ENCODE results near the gene TRNAU1AP. TPM values are rescaled to one million over a fixed set of nuclear protein-coding genes. Genes with fewer than 3 reads are reported as not detected.

TRNAU1AP gene
- total RNA-seq (10 to 100 TPM; 19.8 to 30.9 TPM), polyA plus RNA-seq (10 to 100 TPM; 34.9 to 39.2 TPM)
- long read RNA-seq, donor 1, transcript TRNAU1AP-201 (9 exons, 1,799 nt), result major isoform, 11 of 32 reads
- long read RNA-seq, donor 1, partial matches to known transcripts, result 6 of 32 reads
- long read RNA-seq, donor 1, other reads (novel, unspliced or antisense), result 13 of 32 reads
- long read RNA-seq, donor 2, partial matches to known transcripts, result 2 of 12 reads
- long read RNA-seq, donor 2, other reads (novel, unspliced or antisense), result 8 of 12 reads

DNA sequence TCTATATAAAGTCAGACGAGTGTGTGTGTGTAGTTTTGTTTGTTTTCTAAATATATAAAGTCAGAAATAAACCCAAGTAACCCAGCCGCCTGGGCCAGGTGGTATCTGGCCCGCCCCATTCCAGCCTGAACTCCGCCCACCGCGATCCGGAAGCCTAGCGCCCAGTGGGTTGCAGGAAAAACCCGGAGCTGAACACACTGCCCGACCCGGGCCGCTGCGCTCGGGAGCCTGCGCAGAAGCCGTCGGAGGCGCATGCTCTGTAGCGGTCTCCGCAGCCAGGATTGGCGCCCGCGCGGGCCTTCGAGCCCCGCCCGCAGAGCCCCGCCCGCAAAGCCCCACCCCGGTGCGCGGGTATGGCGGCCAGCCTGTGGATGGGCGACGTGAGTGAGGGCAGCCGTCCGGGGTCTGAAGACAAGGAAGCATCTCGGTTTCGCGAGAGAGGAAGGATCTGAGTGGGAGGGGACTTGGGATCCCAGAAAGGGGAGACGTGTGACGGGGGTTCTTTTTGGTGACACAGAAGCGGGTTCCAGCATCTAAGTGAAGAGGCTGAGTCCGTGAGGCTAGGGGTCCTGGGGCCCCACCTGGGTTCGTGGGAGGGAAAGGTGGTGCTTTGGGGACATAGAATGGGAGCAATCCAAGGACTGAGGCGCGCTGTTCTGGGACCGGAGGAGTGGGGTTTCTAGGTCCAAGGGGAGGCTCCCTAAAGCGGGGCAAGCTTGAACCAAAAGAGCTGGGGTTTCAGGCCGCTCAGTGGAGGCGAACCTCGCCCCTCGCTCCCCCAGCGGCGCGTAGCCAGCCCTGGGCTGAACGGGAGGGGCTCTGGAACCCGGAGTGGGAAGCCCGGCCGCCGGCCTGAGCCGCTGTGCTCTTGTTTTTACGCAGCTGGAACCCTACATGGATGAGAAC, at the start of gene TRNAU1AP:
TSS of gene TRNAU1AP (plus strand) at position 328 of the 906 bp plus-strand sequence. CDS start at position 354, 26 bp downstream.
- Histone ChIP-seq H3K27ac (ENCODE audit: low read depth in 1 of 2, low read length in 2 of 2) (peak within 1 kb of the TSS in 1 of 2 donors; percentile 37), H3K4me1 (ENCODE audit: control insufficient read depth in 1 of 2, insufficient read depth in 2 of 2, low read length in 2 of 2) (no peaks in the 10 kb centered on the region), H3K4me3 (ENCODE audit: low read length in 2 of 2) (peak within 1 kb of the TSS; percentile 23 to 66), H3K9me3 (ENCODE audit: control insufficient read depth, low read length) (no peaks in the 10 kb centered on the region), H3K36me3 (ENCODE audit: control insufficient read depth in 1 of 2, insufficient read depth in 2 of 2, low read length in 1 of 2) (peaks cover 0 to 2% of the 10 kb centered on the region in 2 donors), H3K27me3 (ENCODE audit: control insufficient read depth in 1 of 2, insufficient read depth in 2 of 2, low read length in 1 of 2) (no peaks in the 10 kb centered on the region)
- DNase-seq, result peak; percentile 98 to 99
- WGBS, 2 donors, result 0% methylated on average over 54 to 63 of the region's 63 CpGs
- peak; percentile 100 for ATAC-seq (ENCODE audit: low FRiP score)
- intact Hi-C loops (cut with DNase I), result no loop called here

DNA sequence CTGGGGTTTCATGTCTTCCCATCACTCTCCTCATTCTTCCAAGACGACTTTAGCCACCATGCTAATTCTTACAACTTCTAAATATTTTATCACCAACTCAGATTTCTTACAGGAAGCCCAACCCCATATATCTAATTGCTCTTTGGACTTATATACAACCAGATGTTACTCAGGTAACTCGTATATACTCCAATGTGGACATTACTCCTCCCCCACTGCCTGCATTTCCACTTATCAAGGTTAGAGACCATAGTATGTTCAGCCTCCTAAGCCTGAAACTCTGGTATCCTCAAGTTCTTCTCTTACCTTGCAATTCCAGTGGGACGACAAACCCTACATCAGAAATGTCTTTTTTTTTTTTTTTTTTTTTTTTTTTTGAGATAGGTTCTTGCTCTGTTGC, 49.8 kb upstream of the TRNAU1AP start:
- intact Hi-C loops (cut with DNase I), result loop anchor here in 1 of 2 donors (10.0 kb wide), 2 partner anchors 68 to 138 kb away; partner anchors contain the start of gene PHACTR4
- DNase-seq (no peak), ATAC-seq (ENCODE audit: low FRiP score) (no peak)
- Histone ChIP-seq H3K9me3 (ENCODE audit: control insufficient read depth, low read length) (no peaks in the 10 kb centered on the region), H3K4me3 (ENCODE audit: low read length in 2 of 2) (no peak overlapping the region), H3K27me3 (ENCODE audit: control insufficient read depth in 1 of 2, insufficient read depth in 2 of 2, low read length in 1 of 2) (no peaks in the 10 kb centered on the region), H3K4me1 (ENCODE audit: control insufficient read depth in 1 of 2, insufficient read depth in 2 of 2, low read length in 2 of 2) (no peaks in the 10 kb centered on the region), H3K27ac (ENCODE audit: low read depth in 1 of 2, low read length in 2 of 2) (no peak overlapping the region), H3K36me3 (ENCODE audit: control insufficient read depth in 1 of 2, insufficient read depth in 2 of 2, low read length in 1 of 2) (peaks cover 0 to under 1% of the 10 kb centered on the region in 2 donors)
- whole genome bisulfite sequencing, 2 donors, result 73 to 76% methylated on average over 3 of the region's 3 CpGs

DNA sequence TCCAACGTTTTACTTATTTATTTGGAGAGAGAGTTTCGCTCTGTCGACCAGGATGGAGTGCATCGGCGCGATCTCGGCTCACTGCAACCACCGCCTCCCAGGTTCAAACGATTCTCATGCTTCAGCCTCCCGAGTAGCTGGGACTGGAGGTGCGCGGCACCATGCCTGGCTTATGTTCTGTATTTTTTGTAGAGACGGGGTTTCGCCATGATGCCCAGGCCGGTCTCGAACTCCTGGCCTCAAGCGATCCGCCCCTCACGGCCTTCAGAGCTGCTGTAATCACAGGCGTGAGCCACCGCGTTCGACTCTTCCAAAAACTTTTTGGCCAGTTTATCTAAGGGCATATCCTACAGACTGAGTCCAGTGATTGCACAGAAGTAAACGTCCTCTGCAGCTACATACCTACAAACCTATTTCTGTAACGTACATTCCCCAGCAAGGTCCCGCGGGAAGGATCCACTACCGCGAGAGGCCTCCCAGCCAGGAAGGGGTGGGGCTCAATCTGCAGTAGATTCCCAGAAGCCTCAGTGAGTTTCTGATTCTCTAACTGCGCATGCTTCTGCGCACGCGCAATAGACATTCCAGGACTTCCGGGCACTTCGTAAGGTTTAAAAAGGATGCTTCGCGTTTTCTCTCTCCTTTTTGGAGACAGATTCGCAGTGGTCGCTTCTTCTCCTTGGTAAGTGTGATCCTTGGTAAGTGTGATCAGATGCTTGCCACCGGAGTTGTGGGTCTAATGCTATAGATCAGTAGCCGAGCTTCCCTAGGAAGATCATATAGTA, 47.3 kb upstream of the TRNAU1AP start, which contains the start of gene RCC1:
TSS of gene RCC1 (plus strand) at position 638 of the 782 bp plus-strand sequence. CDS start 23,824 bp downstream, outside the sequence.
- Histone ChIP-seq H3K4me1 (ENCODE audit: control insufficient read depth in 1 of 2, insufficient read depth in 2 of 2, low read length in 2 of 2) (no peaks in the 10 kb centered on the region), H3K27me3 (ENCODE audit: control insufficient read depth in 1 of 2, insufficient read depth in 2 of 2, low read length in 1 of 2) (no peaks in the 10 kb centered on the region), H3K27ac (ENCODE audit: low read depth in 1 of 2, low read length in 2 of 2) (peak within 1 kb of the TSS in 1 of 2 donors; percentile 72), H3K9me3 (ENCODE audit: control insufficient read depth, low read length) (no peaks in the 10 kb centered on the region), H3K4me3 (ENCODE audit: low read length in 2 of 2) (peak within 1 kb of the TSS; percentile 87 to 88), H3K36me3 (ENCODE audit: control insufficient read depth in 1 of 2, insufficient read depth in 2 of 2, low read length in 1 of 2) (peaks cover 2 to 3% of the 10 kb centered on the region in 2 donors)
- 2% methylated on average over 41 of the region's 41 CpGs for WGBS, 2 donors
- peak; percentile 98 for ATAC-seq (ENCODE audit: low FRiP score)
- intact Hi-C loops (cut with DNase I), result loop anchor here (5.0 to 10.0 kb wide), 3 partner anchors 71 to 141 kb away; partner anchors contain the start of gene PHACTR4 (in 1 of the 2)
- peak; percentile 97 to 98 for DNase-seq

DNA sequence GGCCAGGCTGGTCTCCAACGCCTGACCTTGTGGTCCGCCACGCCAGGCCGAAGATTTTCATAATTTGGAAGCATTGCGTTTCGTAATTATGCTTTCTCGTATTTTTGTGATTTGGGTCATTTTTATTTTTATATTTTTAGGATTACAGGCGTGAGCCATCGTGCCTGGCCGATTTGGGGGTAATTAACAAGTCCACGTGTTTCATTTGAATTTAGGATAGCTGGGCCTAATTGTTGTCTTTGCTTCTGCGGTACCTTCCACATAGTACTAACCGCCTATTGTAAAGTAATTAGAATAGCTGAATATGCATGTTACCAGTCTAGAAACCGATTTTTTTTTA, 46.0 kb upstream of the TRNAU1AP start:
- WGBS, 2 donors, result 4 to 6% methylated on average over 14 of the region's 14 CpGs
- intact Hi-C loops (cut with DNase I), result loop anchor here (5.0 to 10.0 kb wide), 3 partner anchors 72 to 142 kb away; partner anchors contain the start of gene PHACTR4 (in 1 of the 2)
- no peaks in the 10 kb centered on the region for H3K9me3 ChIP-seq (ENCODE audit: control insufficient read depth, low read length)
- peaks cover 3 to 5% of the 10 kb centered on the region in 2 donors for H3K36me3 ChIP-seq (ENCODE audit: control insufficient read depth in 1 of 2, insufficient read depth in 2 of 2, low read length in 1 of 2)
- peak overlapping the region in 1 of 2 donors; percentile 59 for H3K27ac ChIP-seq (ENCODE audit: low read depth in 1 of 2, low read length in 2 of 2)
- no peaks in the 10 kb centered on the region for H3K27me3 ChIP-seq (ENCODE audit: control insufficient read depth in 1 of 2, insufficient read depth in 2 of 2, low read length in 1 of 2)
- peak overlapping the region; percentile 87 to 88 for H3K4me3 ChIP-seq (ENCODE audit: low read length in 2 of 2)
- DNase-seq (peak in 1 of 2 donors; percentile 52), ATAC-seq (ENCODE audit: low FRiP score) (no peak)
- H3K4me1 ChIP-seq (ENCODE audit: control insufficient read depth in 1 of 2, insufficient read depth in 2 of 2, low read length in 2 of 2), result no peaks in the 10 kb centered on the region

DNA sequence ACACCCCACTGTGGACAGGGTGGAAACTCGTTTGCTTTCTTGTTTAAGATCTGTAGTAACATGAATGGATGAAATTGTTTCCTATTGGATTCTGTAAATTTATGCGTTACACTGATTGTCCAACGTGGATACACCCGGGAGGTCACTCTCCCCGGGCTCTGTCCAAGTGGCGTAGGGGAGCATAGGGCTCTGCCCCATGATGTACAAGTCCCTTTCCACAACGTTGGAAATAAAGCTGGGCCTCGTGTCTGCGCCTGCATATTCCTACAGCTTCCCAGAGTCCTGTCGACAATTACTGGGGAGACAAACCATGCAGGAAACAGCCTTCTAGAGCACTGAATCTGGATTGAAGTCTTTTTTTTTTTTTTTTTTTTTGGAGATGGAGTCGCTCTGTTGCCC, 45.6 kb upstream of the TRNAU1AP start:
- no peak for ATAC-seq (ENCODE audit: low FRiP score)

DNA sequence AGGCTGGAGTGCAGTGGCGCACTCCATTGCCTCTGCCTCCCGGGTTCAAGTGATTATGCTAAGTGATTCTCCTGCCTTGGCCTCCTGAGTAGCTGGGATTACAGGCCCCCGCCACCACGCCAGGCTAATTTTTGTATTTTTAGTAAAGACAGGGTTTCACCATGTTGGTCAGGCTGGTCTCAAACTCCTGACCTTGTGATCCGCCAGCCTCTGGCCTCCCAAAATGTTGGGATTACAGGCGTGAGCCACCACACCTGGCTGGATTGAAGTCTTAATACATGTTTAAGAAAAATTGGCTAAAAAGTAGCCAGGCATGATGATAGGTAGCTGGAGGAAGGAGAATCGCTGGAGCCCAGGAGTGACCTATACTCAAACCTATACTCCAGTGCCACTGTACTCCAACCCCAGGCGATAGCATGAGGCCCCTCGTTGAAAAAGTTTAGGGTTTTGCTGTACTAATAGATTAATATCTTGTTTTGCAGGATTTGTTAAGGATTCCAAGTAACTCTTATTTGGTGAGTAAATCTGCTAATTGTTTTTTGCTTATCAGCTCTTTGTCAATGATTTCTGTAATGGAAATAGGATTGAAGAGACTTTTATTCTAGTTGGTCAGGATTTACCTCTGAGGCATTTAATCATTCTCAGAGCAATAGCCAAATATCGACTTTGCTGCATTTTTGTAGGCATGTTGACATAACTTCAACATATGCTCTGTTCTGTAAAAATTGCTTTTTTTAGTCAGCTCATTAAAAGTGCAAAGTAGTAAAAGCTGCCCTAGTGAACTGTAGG, 45.0 kb upstream of the TRNAU1AP start:
- no peaks in the 10 kb centered on the region for H3K4me1 ChIP-seq (ENCODE audit: control insufficient read depth in 1 of 2, insufficient read depth in 2 of 2, low read length in 2 of 2)
- H3K27ac ChIP-seq (ENCODE audit: low read depth in 1 of 2, low read length in 2 of 2), result peak overlapping the region in 1 of 2 donors; percentile 38
- DNase-seq, result peak in 1 of 2 donors; percentile 17
- H3K9me3 ChIP-seq (ENCODE audit: control insufficient read depth, low read length), result no peaks in the 10 kb centered on the region
- H3K36me3 ChIP-seq (ENCODE audit: control insufficient read depth in 1 of 2, insufficient read depth in 2 of 2, low read length in 1 of 2), result peaks cover 3 to 5% of the 10 kb centered on the region in 2 donors
- ATAC-seq (ENCODE audit: low FRiP score), result no peak
- 45 to 56% methylated on average over 10 of the region's 10 CpGs for WGBS, 2 donors
- H3K27me3 ChIP-seq (ENCODE audit: control insufficient read depth in 1 of 2, insufficient read depth in 2 of 2, low read length in 1 of 2), result no peaks in the 10 kb centered on the region
- intact Hi-C loops (cut with DNase I), result loop anchor here (5.0 to 10.0 kb wide), 3 partner anchors 73 to 143 kb away; partner anchors contain the start of gene PHACTR4 (in 1 of the 2)
- no peak overlapping the region for H3K4me3 ChIP-seq (ENCODE audit: low read length in 2 of 2)

More for the DNA sequence above, 45.6 kb upstream of the TRNAU1AP start:
- WGBS, 2 donors, result 7% methylated on average over 11 of the region's 11 CpGs
- Histone ChIP-seq H3K4me1 (ENCODE audit: control insufficient read depth in 1 of 2, insufficient read depth in 2 of 2, low read length in 2 of 2) (no peaks in the 10 kb centered on the region), H3K27ac (ENCODE audit: low read depth in 1 of 2, low read length in 2 of 2) (peak overlapping the region in 1 of 2 donors; percentile 17), H3K27me3 (ENCODE audit: control insufficient read depth in 1 of 2, insufficient read depth in 2 of 2, low read length in 1 of 2) (no peaks in the 10 kb centered on the region), H3K36me3 (ENCODE audit: control insufficient read depth in 1 of 2, insufficient read depth in 2 of 2, low read length in 1 of 2) (peaks cover 3 to 5% of the 10 kb centered on the region in 2 donors), H3K4me3 (ENCODE audit: low read length in 2 of 2) (peak overlapping the region; percentile 87 to 88), H3K9me3 (ENCODE audit: control insufficient read depth, low read length) (no peaks in the 10 kb centered on the region)
- DNase-seq, result peak in 1 of 2 donors; percentile 38
- intact Hi-C loops (cut with DNase I), result loop anchor here (5.0 to 10.0 kb wide), 3 partner anchors 72 to 142 kb away; partner anchors contain the start of gene PHACTR4 (in 1 of the 2)

DNA sequence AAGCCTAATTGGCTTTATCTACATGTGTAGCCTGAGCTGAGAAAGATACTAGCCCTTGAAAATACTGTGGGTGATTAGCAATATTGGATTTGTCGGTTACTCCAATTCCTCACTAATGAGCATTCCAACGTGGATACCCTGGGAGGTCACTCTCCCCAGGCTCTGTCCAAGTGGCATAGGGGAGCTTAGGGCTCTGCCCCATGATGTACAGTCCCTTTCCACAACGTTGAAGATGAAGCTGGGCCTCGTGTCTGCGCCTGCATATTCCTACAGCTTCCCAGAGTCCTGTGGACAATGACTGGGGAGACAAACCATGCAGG, 44.5 kb upstream of the TRNAU1AP start:
- Histone ChIP-seq H3K27ac (ENCODE audit: low read depth in 1 of 2, low read length in 2 of 2) (peak overlapping the region in 1 of 2 donors; percentile 17), H3K4me3 (ENCODE audit: low read length in 2 of 2) (no peak overlapping the region), H3K4me1 (ENCODE audit: control insufficient read depth in 1 of 2, insufficient read depth in 2 of 2, low read length in 2 of 2) (no peaks in the 10 kb centered on the region), H3K36me3 (ENCODE audit: control insufficient read depth in 1 of 2, insufficient read depth in 2 of 2, low read length in 1 of 2) (peaks cover 3 to 5% of the 10 kb centered on the region in 2 donors), H3K9me3 (ENCODE audit: control insufficient read depth, low read length) (no peaks in the 10 kb centered on the region), H3K27me3 (ENCODE audit: control insufficient read depth in 1 of 2, insufficient read depth in 2 of 2, low read length in 1 of 2) (no peaks in the 10 kb centered on the region)
- DNase-seq, result peak in 1 of 2 donors; percentile 28
- no peak for ATAC-seq (ENCODE audit: low FRiP score)
- WGBS, 2 donors, result 45 to 48% methylated on average over 5 of the region's 5 CpGs
- intact Hi-C loops (cut with DNase I), result loop anchor here (5.0 to 10.0 kb wide), 3 partner anchors 74 to 144 kb away; partner anchors contain the start of gene PHACTR4 (in 1 of the 2)
